Caco-2 (cell line): ENCODE measurements around the gene PRR22. TPM values are rescaled to one million over a fixed set of nuclear protein-coding genes. Genes with fewer than 3 reads are reported as not detected.

Experiments used
- BruUV-seq: library from RNA; stranded (reverse); fragments of 400-500 nt; replicated peaks from 2 replicates; lab custom pipeline; 2021; lab: Mats Ljungman, UMichigan
- CTCF ChIA-PET: fragments of 300-600 bp; sonication (Branson Sonifier 250); formaldehyde crosslinking; loops from one replicate; lab custom pipeline; 2022; ENCODE audit warnings: antibody characterized with exemption; lab: Charles Lee
- POLR2A ChIA-PET: fragments of 300-600 bp; sonication (Branson Sonifier 250); formaldehyde crosslinking; loops from one replicate; lab custom pipeline; 2022; ENCODE audit warnings: antibody characterized with exemption; lab: Charles Lee
- DNase-seq, 2 experiments: peaks; one replicate each; pipeline versions ENCODE4 v3.0.0 to v3.0.0-alpha.2; 2020 to 2022
- H3K27me3 ChIP-seq: replicated peaks from 2 replicates; pipeline ENCODE4 v1.6.0; 2011; ENCODE audit warnings: low read length; ENCODE audit not compliant: control insufficient read depth, insufficient read depth
- H3K36me3 ChIP-seq: 2 replicates; pipeline ENCODE4 v1.5.1; 2011; ENCODE audit warnings: low read length; ENCODE audit not compliant: control insufficient read depth, insufficient read depth
- H3K4me1 ChIP-seq: fragments of 250-450 bp; sonication (Bioruptor Pico); 2 replicates; pipeline ENCODE4 v1.5.1; 2020; ENCODE audit warnings: mild to moderate bottlenecking
- H3K4me3 ChIP-seq: 2 replicates; pipeline ENCODE4 v1.5.1; 2011; ENCODE audit warnings: low read depth, mild to moderate bottlenecking, control low read depth, low read length
- H3K9me3 ChIP-seq: fragments of 250-450 bp; sonication (Bioruptor Pico); 2 replicates; pipeline ENCODE4 v1.5.1; 2020; ENCODE audit warnings: mild to moderate bottlenecking, moderate library complexity
- H3K27ac Mint-ChIP-seq: one replicate; pipeline ENCODE4 v1.8.0; 2022; ENCODE audit warnings: mixed read lengths; ENCODE audit not compliant: unreplicated experiment
- H3K27me3 Mint-ChIP-seq: one replicate; pipeline ENCODE4 v1.8.0; 2022; ENCODE audit warnings: mixed read lengths; ENCODE audit not compliant: insufficient read depth, unreplicated experiment
- H3K36me3 Mint-ChIP-seq: one replicate; pipeline ENCODE4 v1.8.0; 2022; ENCODE audit warnings: mild to moderate bottlenecking, mixed read lengths; ENCODE audit not compliant: insufficient read depth, unreplicated experiment
- H3K4me1 Mint-ChIP-seq: one replicate; pipeline ENCODE4 v1.8.0; 2022; ENCODE audit warnings: low read depth, mixed read lengths; ENCODE audit not compliant: unreplicated experiment
- H3K4me3 Mint-ChIP-seq: one replicate; pipeline ENCODE4 v1.8.0; 2022; ENCODE audit warnings: mild to moderate bottlenecking, moderate library complexity, mixed read lengths; ENCODE audit not compliant: unreplicated experiment
- H3K9me3 Mint-ChIP-seq: one replicate; pipeline ENCODE4 v1.8.0; 2022; ENCODE audit warnings: mixed read lengths; ENCODE audit not compliant: unreplicated experiment
- CTCF ChIP-seq, 2 experiments: fragments of 200-600 bp in 1 of 2; IDR thresholded peaks; 1 replicate in 1 of 2; 2 replicates in 1 of 2; pipeline versions ENCODE4 v1.5.1 to v1.8.0; 2011 to 2022; ENCODE audit warnings: antibody characterized with exemption in 1 of 2, control low read depth in 1 of 2, inconsistent platforms in 1 of 2, low read depth in 1 of 2, low read length in 1 of 2, mild to moderate bottlenecking in 1 of 2, moderate library complexity in 1 of 2; ENCODE audit not compliant: insufficient read depth in 1 of 2, severe bottlenecking in 1 of 2, unreplicated experiment in 1 of 2
- intact Hi-C: fragments of 100-400 bp; cut with micrococcal nuclease; formaldehyde crosslinking; loops from one replicate; pipeline ENCODE4 v1.10.0; 2022; ENCODE audit not compliant: unreplicated experiment
- total RNA-seq: library from RNA; stranded (reverse); gene quantifications from 2 replicates; pipeline ENCODE4 v1.2.3, GENCODE V29; 2022

The PRR22 gene
- total RNA-seq, 1 experiment from 2014 or later, result 7.1 TPM

GRCh38 chr19:5808120-5808816, 23.7 kb upstream of the PRR22 start:
- Mint-ChIP-seq H3K9me3 (no peaks in the 10 kb centered on the region), H3K36me3 (no peaks in the 10 kb centered on the region), H3K4me1 (no peaks in the 10 kb centered on the region), H3K27ac (no peak overlapping the region), H3K27me3 (no peaks in the 10 kb centered on the region), H3K4me3 (no peak overlapping the region)
- no TSS peak for BruUV-seq
- Histone ChIP-seq H3K4me1 (0 out of 2 replicates have a peak, but pooled peaks cover 3% of the 10 kb centered on the region), H3K27me3 (no peaks in the 10 kb centered on the region), H3K36me3 (no peaks in the 10 kb centered on the region), H3K4me3 (no peak overlapping the region), H3K9me3 (no peaks in the 10 kb centered on the region)
- no peak for DNase-seq
- no peak for TF ChIP-seq CTCF (IDR thresholded peaks at IDR 0.05; ENCODE audit: insufficient read depth in 1 of 2, low read depth in 1 of 2, low read length in 1 of 2, severe bottlenecking in 1 of 2, unreplicated experiment in 1 of 2)
- ChIA-PET POLR2A (no interaction called here), CTCF (interaction anchor here (0.6 to 0.7 kb wide), 2 partner anchors 178 to 179 kb away, joined by 3 to 5 read pairs; no protein-coding TSS in a partner anchor)
- intact Hi-C loops, result no loop called here

- no peaks in the 10 kb centered on the region for H3K36me3 ChIP-seq
- POLR2A ChIA-PET, result no interaction called here
- 0 out of 2 replicates have a peak, but pooled peaks cover 3% of the 10 kb centered on the region for H3K4me1 ChIP-seq
- Mint-ChIP-seq H3K4me3 (no peak overlapping the region), H3K9me3 (no peaks in the 10 kb centered on the region), H3K27me3 (no peaks in the 10 kb centered on the region), H3K4me1 (no peaks in the 10 kb centered on the region), H3K36me3 (no peaks in the 10 kb centered on the region), H3K27ac (no peak overlapping the region)
- H3K9me3 ChIP-seq, result no peaks in the 10 kb centered on the region
- no TSS peak for BruUV-seq
- DNase-seq, result no peak
- CTCF ChIA-PET, result interaction anchor here (0.7 kb wide), 1 partner anchor 35 kb away, joined by 6 read pairs; no protein-coding TSS in a partner anchor
- no peak overlapping the region for H3K4me3 ChIP-seq
- intact Hi-C loops, result no loop called here
- no peaks in the 10 kb centered on the region for H3K27me3 ChIP-seq
- no peak for TF ChIP-seq CTCF (IDR thresholded peaks at IDR 0.05; ENCODE audit: insufficient read depth in 1 of 2, low read depth in 1 of 2, low read length in 1 of 2, severe bottlenecking in 1 of 2, unreplicated experiment in 1 of 2)
Observed at GRCh38 chr19:5806905-5807304, 22.4 kb upstream of the PRR22 start.

- H3K4me3 Mint-ChIP-seq, result peak overlapping the region; percentile 73
- no peak for DNase-seq
- CTCF ChIA-PET, result no interaction called here
- no peak overlapping the region for H3K27ac Mint-ChIP-seq
- H3K4me3 ChIP-seq, result no peak overlapping the region
- H3K4me1 ChIP-seq, result 0 out of 2 replicates have a peak, but pooled peaks cover 3% of the 10 kb centered on the region
- no peaks in the 10 kb centered on the region for H3K27me3 ChIP-seq
- no peaks in the 10 kb centered on the region for H3K4me1 Mint-ChIP-seq
- no peaks in the 10 kb centered on the region for H3K27me3 Mint-ChIP-seq
- POLR2A ChIA-PET, result no interaction called here
- TF ChIP-seq CTCF (IDR thresholded peaks at IDR 0.05; ENCODE audit: insufficient read depth in 1 of 2, low read depth in 1 of 2, low read length in 1 of 2, severe bottlenecking in 1 of 2, unreplicated experiment in 1 of 2), result no peak
- no peaks in the 10 kb centered on the region for H3K9me3 Mint-ChIP-seq
- no peaks in the 10 kb centered on the region for H3K36me3 ChIP-seq
- no TSS peak for BruUV-seq
- intact Hi-C loops, result no loop called here
- no peaks in the 10 kb centered on the region for H3K9me3 ChIP-seq
- H3K36me3 Mint-ChIP-seq, result no peaks in the 10 kb centered on the region
Observed at GRCh38 chr19:5806133-5806489, 21.6 kb upstream of the PRR22 start.
